HepG2 (cell line): ENCODE measurements around the gene COX15. TPM values are rescaled to one million over a fixed set of nuclear protein-coding genes. Genes with fewer than 3 reads are reported as not detected.

Experiments used
- AFF4 ChIP-seq: sonication (generic); formaldehyde crosslinking; IDR thresholded peaks from 2 replicates; pipeline ENCODE4 v1.4.0; 2020; ENCODE audit warnings: missing genetic modification reagents
- ARNT2 ChIP-seq: sonication (generic); formaldehyde crosslinking; IDR thresholded peaks from 2 replicates; pipeline ENCODE4 v1.8.0; 2022; ENCODE audit warnings: mild to moderate bottlenecking, low read depth, missing genetic modification reagents, moderate library complexity
- CBX5 ChIP-seq: sonication (generic); formaldehyde crosslinking; IDR thresholded peaks from 2 replicates; pipeline ENCODE4 v1.4.0; 2020; ENCODE audit warnings: missing genetic modification reagents, borderline replicate concordance
- EEA1 ChIP-seq: sonication (generic); formaldehyde crosslinking; IDR thresholded peaks from 2 replicates; pipeline ENCODE4 v1.5.1; 2020; ENCODE audit warnings: mild to moderate bottlenecking, missing genetic modification reagents, borderline replicate concordance
- FOXP4 ChIP-seq: sonication (generic); formaldehyde crosslinking; IDR thresholded peaks from 2 replicates; pipeline ENCODE4 v1.4.0; 2020; ENCODE audit warnings: missing genetic modification reagents
- FUBP1 ChIP-seq: sonication (generic); formaldehyde crosslinking; IDR thresholded peaks from 2 replicates; pipeline ENCODE4 v1.5.1; 2020; ENCODE audit warnings: missing genetic modification reagents, mild to moderate bottlenecking, borderline replicate concordance
- IRX3 ChIP-seq: sonication (generic); formaldehyde crosslinking; IDR thresholded peaks from 2 replicates; pipeline ENCODE4 v1.8.1; 2023; ENCODE audit warnings: mild to moderate bottlenecking, low read depth, missing genetic modification reagents, borderline replicate concordance
- MIER3 ChIP-seq: IDR thresholded peaks from 2 replicates; pipeline ENCODE4 v1.6.1; 2016; ENCODE audit warnings: missing compliant biosample characterization, borderline replicate concordance
- NAIF1 ChIP-seq: sonication (generic); formaldehyde crosslinking; IDR thresholded peaks from 2 replicates; pipeline ENCODE4 v1.5.0; 2020; ENCODE audit warnings: mild to moderate bottlenecking, missing genetic modification reagents, borderline replicate concordance
- PHF20 ChIP-seq: sonication (generic); formaldehyde crosslinking; IDR thresholded peaks from 2 replicates; pipeline ENCODE4 v1.5.0; 2020; ENCODE audit warnings: mild to moderate bottlenecking, missing genetic modification reagents
- PPARG ChIP-seq: conservative IDR thresholded peaks from 2 replicates; pipeline ENCODE4 v1.6.1; 2016; ENCODE audit warnings: missing biosample characterization, missing genetic modification reagents
- RORA ChIP-seq: sonication (generic); formaldehyde crosslinking; IDR thresholded peaks from 2 replicates; pipeline ENCODE4 v1.5.0; 2020; ENCODE audit warnings: mild to moderate bottlenecking, missing genetic modification reagents, moderate library complexity
- SP4 ChIP-seq: sonication (generic); formaldehyde crosslinking; IDR thresholded peaks from 2 replicates; pipeline ENCODE4 v1.8.1; 2023; ENCODE audit warnings: mild to moderate bottlenecking, missing genetic modification reagents
- WIZ ChIP-seq: sonication (generic); formaldehyde crosslinking; IDR thresholded peaks from 2 replicates; pipeline ENCODE4 v1.5.1; 2020; ENCODE audit warnings: mild to moderate bottlenecking, missing genetic modification reagents
- YY1 ChIP-seq: IDR thresholded peaks from 2 replicates; pipeline ENCODE4 v1.6.1; 2011; ENCODE audit warnings: low read length, low read depth, moderate library complexity, mild to moderate bottlenecking; ENCODE audit not compliant: insufficient read depth, insufficient replicate concordance
- ZBTB2 ChIP-seq: sonication (generic); formaldehyde crosslinking; IDR thresholded peaks from 2 replicates; pipeline ENCODE4 v1.8.0; 2022; ENCODE audit warnings: low read depth, missing genetic modification reagents
- ZFP91 ChIP-seq: sonication (generic); formaldehyde crosslinking; IDR thresholded peaks from 2 replicates; pipeline ENCODE4 v1.9.0; 2022; ENCODE audit warnings: missing genetic modification reagents, mild to moderate bottlenecking, borderline replicate concordance
- ZNF10 ChIP-seq: sonication (generic); formaldehyde crosslinking; IDR thresholded peaks from 2 replicates; pipeline ENCODE4 v1.4.0; 2020; ENCODE audit warnings: mild to moderate bottlenecking, low read depth, missing genetic modification reagents, borderline replicate concordance
- ZNF775 ChIP-seq: sonication (generic); formaldehyde crosslinking; IDR thresholded peaks from 2 replicates; pipeline ENCODE4 v1.4.0; 2020; ENCODE audit warnings: missing genetic modification reagents, mild to moderate bottlenecking, moderate library complexity, borderline replicate concordance
- polyA plus RNA-seq, 8 experiments: library from polyadenylated mRNA; depleted of rRNA in 3 of 8; stranded (reverse) in 7 of 8; unstranded in 1 of 8; fragments of >200 nt; fragmentation: Illumina TruSeq in 4 of 8; extraction: Trizol in 4 of 8; gene quantifications; 2 replicates each; pipeline versions ENCODE4 v1.2.1 to v1.2.3, GENCODE V29; 2011 to 2016; ENCODE audit warnings: low read depth in 4 of 8, missing spikeins in 1 of 8, mixed read lengths in 1 of 8; ENCODE audit not compliant: insufficient read depth in 1 of 8
- total RNA-seq, 5 experiments: library from RNA; depleted of rRNA; stranded (reverse); fragments of >200 nt; fragmentation: Illumina TruSeq; extraction: Trizol; gene quantifications; 2 replicates each; pipeline ENCODE4 v1.2.3, GENCODE V29; 2016; ENCODE audit warnings: low read depth in 1 of 5

The COX15 gene
- total and polyA plus RNA-seq, 2 of the 13 experiments (the other 11 are each of a cell fraction or from before 2014, with no cell fraction given): 19.2 to 44.7 TPM

GRCh38 chr10:99754670-99755069 lies 22.7 kb upstream of the COX15 start (continued):
- TF ChIP-seq AFF4: no peak
- TF ChIP-seq ZNF10: no peak
- no peak for TF ChIP-seq ZNF775 (CRISPR knock-in tag)
- no peak for TF ChIP-seq SP4
- TF ChIP-seq PPARG (CRISPR knock-in tag): peak; percentile 81
- TF ChIP-seq NAIF1 (CRISPR knock-in tag): no peak
- no peak for TF ChIP-seq EEA1 (CRISPR knock-in tag)
- TF ChIP-seq ZBTB2: no peak
- TF ChIP-seq PHF20: no peak
- TF ChIP-seq YY1: no peak
- TF ChIP-seq FOXP4 (CRISPR knock-in tag): peak; percentile 92
- TF ChIP-seq MIER3 (CRISPR knock-in tag): no peak; the same call in 1 of the 2 replicates
- TF ChIP-seq FUBP1 (CRISPR knock-in tag): no peak
- no peak for TF ChIP-seq WIZ (CRISPR knock-in tag)
- TF ChIP-seq IRX3: no peak
- no peak for TF ChIP-seq RORA (CRISPR knock-in tag)
- 0 out of 2 replicates have a peak, but pooled peaks have one; percentile 20 for TF ChIP-seq ARNT2 (CRISPR knock-in tag)
- no peak for TF ChIP-seq CBX5
- TF ChIP-seq ZFP91 (CRISPR knock-in tag): no peak
